CD4-positive, CD25-positive, alpha-beta regulatory T cell (primary cell): ENCODE results near the gene RAB11FIP4. TPM values are rescaled to one million over a fixed set of nuclear protein-coding genes. Genes with fewer than 3 reads are reported as not detected.
"Not testable (repeated sequence)": the region's sequence is repeated elsewhere in the genome, so short reads cannot be mapped to it uniquely, and the experiment has no call there.

Experiments used
- ATAC-seq, 2 donors: fragments of 150-1000 bp; cut with Tn5 transposase; one replicate each; pipeline ENCODE4 v1.10.0; 2021; ENCODE audit warnings: low read depth in 2 of 2, moderate number of reproducible peaks in 2 of 2, moderate library complexity in 1 of 2
- DNase-seq, 3 donors: peaks; one replicate each; pipeline versions ENCODE4 v3.0.0 to v3.0.0-alpha.2; 2012 to 2022; ENCODE audit warnings: mixed read lengths in 1 of 3
- H3K27ac ChIP-seq: one replicate; pipeline ENCODE4 v1.7.0; 2013; ENCODE audit warnings: mild to moderate bottlenecking, low read length; ENCODE audit not compliant: insufficient read depth, poor library complexity, severe bottlenecking
- H3K27me3 ChIP-seq: one replicate; pipeline ENCODE4 v1.7.0; 2013; ENCODE audit warnings: low read length; ENCODE audit not compliant: control insufficient read depth, insufficient read depth
- H3K36me3 ChIP-seq: one replicate; pipeline ENCODE4 v1.7.0; 2013; ENCODE audit warnings: mild to moderate bottlenecking, low read length, moderate library complexity; ENCODE audit not compliant: control insufficient read depth, insufficient read depth
- H3K4me1 ChIP-seq: 2 replicates; pipeline ENCODE4 v1.7.0; 2013; ENCODE audit warnings: mild to moderate bottlenecking, low read length; ENCODE audit not compliant: insufficient read depth, control insufficient read depth, poor library complexity, severe bottlenecking
- H3K4me3 ChIP-seq: one replicate; pipeline ENCODE4 v1.7.0; 2013; ENCODE audit warnings: low read depth, mild to moderate bottlenecking, low read length, moderate library complexity
- H3K9me3 ChIP-seq, 2 experiments: 1 replicate in 1 of 2; 2 replicates in 1 of 2; pipeline ENCODE4 v1.7.0; 2013; ENCODE audit warnings: low read length in 2 of 2, mild to moderate bottlenecking in 1 of 2, moderate library complexity in 1 of 2; ENCODE audit not compliant: control insufficient read depth in 2 of 2
- H3K27ac Mint-ChIP-seq, 3 donors: one replicate each; pipeline ENCODE4 v1.8.0; 2020 to 2022; ENCODE audit warnings: mild to moderate bottlenecking in 3 of 3, mixed read lengths in 3 of 3, moderate library complexity in 2 of 3
- H3K27me3 Mint-ChIP-seq: one replicate; pipeline ENCODE4 v1.8.0; 2022; ENCODE audit warnings: mild to moderate bottlenecking, mixed read lengths
- H3K36me3 Mint-ChIP-seq: one replicate; pipeline ENCODE4 v1.8.0; 2020; ENCODE audit warnings: mixed read lengths
- H3K4me1 Mint-ChIP-seq, 4 donors: one replicate each; pipeline ENCODE4 v1.8.0; 2020 to 2022; ENCODE audit warnings: mixed read lengths in 4 of 4, mild to moderate bottlenecking in 1 of 4
- H3K4me3 Mint-ChIP-seq, 4 donors: one replicate each; pipeline ENCODE4 v1.8.0; 2020 to 2022; ENCODE audit warnings: mild to moderate bottlenecking in 4 of 4, mixed read lengths in 4 of 4, moderate library complexity in 3 of 4
- H3K9me3 Mint-ChIP-seq, 7 donors: one replicate each; pipeline ENCODE4 v1.8.0; 2020 to 2022; ENCODE audit warnings: mixed read lengths in 7 of 7, mild to moderate bottlenecking in 3 of 7, moderate library complexity in 2 of 7
- polyA plus RNA-seq, 4 donors: library from polyadenylated mRNA; unstranded; fragments of 300-500 nt; fragmentation: Illumina TruSeq; gene quantifications; one replicate each; pipeline ENCODE4 v1.2.3, GENCODE V29; 2021
- total RNA-seq: library from RNA; stranded (reverse); gene quantifications from one replicate; pipeline ENCODE4 v1.2.3, GENCODE V29; 2022

Gene RAB11FIP4
- total and polyA plus RNA-seq, 5 donors from 2014 or later = 23.1 to 79.7 (median 23.6) TPM

DNA sequence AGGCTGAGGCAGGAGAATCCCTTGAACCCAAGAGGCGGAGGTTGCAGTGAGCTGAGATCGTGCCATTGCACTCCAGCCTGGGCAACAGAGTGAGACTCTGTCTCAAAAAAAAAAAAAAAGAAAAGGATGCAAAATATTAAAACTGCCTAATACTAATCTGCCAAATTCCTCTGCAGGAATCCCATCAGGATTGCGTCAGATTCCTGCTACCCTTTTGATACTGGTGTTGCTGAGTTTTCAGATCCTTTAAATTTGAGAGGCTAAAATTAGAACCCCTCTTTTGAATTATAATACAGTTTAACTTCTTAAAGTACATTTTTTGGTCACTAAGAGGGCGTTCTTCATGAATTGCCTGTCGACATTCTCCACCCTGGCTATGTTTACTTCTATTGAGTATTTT, 51.4 kb downstream of the RAB11FIP4 start:
- H3K4me3 ChIP-seq, DNase-seq, H3K36me3 Mint-ChIP-seq, H3K4me1 Mint-ChIP-seq, H3K9me3 Mint-ChIP-seq, H3K27ac ChIP-seq, H3K4me3 Mint-ChIP-seq, H3K9me3 ChIP-seq, H3K27me3 ChIP-seq, H3K36me3 ChIP-seq, H3K4me1 ChIP-seq, H3K27me3 Mint-ChIP-seq, H3K27ac Mint-ChIP-seq, ATAC-seq: not testable (repeated sequence)

DNA sequence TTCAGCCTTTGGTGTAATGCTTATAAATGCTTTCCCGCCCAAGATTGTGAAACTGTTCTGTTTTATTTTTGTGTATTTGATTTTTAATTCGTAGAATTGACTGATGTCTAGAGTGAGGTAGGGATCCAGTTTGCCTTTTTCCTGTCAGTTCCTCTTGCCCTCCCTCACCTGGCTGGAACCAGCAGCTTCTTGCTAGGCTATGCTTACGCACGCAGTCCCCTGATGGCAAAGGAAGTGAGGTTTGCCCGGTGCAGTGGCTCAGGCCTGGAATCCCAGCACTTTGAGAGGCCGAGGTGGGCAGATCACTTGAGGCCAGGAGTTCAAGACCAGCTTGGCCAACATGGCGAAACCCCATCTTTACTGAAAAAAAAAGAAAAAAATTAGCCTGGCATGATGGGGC, 51.9 kb downstream of the RAB11FIP4 start:
- H3K27me3 Mint-ChIP-seq = peaks cover 10% of the 10 kb centered on the region
- H3K4me1 Mint-ChIP-seq = no peaks in the 10 kb centered on the region
- Histone ChIP-seq H3K9me3 (no peaks in the 10 kb centered on the region), H3K27me3 (no peaks in the 10 kb centered on the region), H3K4me3 (no peak overlapping the region), H3K27ac (no peak overlapping the region), H3K4me1 (no peaks in the 10 kb centered on the region), H3K36me3 (no peaks in the 10 kb centered on the region)
- no peak overlapping the region for H3K27ac Mint-ChIP-seq
- DNase-seq = no peak
- no peak overlapping the region for H3K4me3 Mint-ChIP-seq
- no peak for ATAC-seq
- no peaks in the 10 kb centered on the region for H3K9me3 Mint-ChIP-seq
- no peaks in the 10 kb centered on the region for H3K36me3 Mint-ChIP-seq

DNA sequence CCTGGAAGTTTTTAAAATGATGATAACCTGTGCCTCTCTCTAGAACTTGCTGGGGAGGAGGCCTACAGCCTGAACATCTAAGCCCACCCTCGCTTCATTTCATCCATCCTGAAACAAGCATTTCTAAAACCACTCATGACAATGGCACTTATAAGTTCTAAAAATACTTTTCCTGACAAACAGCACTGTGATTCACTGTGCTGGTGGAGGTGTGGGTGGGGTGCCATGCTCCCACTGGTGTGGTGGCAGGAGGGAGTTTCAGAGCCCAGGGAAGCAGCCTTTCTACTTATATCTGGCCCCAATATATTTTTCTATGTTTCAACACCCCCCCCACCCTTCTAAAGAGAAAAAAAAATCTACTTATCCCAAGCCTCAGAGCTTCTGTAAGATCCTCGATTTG, 52.6 kb downstream of the RAB11FIP4 start:
- H3K9me3 Mint-ChIP-seq = no peaks in the 10 kb centered on the region
- DNase-seq = no peak
- no peaks in the 10 kb centered on the region for H3K36me3 Mint-ChIP-seq
- H3K4me3 Mint-ChIP-seq = no peak overlapping the region
- no peaks in the 10 kb centered on the region for H3K9me3 ChIP-seq
- no peaks in the 10 kb centered on the region for H3K36me3 ChIP-seq
- H3K4me1 ChIP-seq = no peaks in the 10 kb centered on the region
- ATAC-seq = no peak
- H3K4me1 Mint-ChIP-seq = no peaks in the 10 kb centered on the region
- no peak overlapping the region for H3K27ac Mint-ChIP-seq
- no peak overlapping the region for H3K4me3 ChIP-seq
- no peak overlapping the region for H3K27ac ChIP-seq
- peaks cover 10% of the 10 kb centered on the region for H3K27me3 Mint-ChIP-seq
- H3K27me3 ChIP-seq = no peaks in the 10 kb centered on the region

DNA sequence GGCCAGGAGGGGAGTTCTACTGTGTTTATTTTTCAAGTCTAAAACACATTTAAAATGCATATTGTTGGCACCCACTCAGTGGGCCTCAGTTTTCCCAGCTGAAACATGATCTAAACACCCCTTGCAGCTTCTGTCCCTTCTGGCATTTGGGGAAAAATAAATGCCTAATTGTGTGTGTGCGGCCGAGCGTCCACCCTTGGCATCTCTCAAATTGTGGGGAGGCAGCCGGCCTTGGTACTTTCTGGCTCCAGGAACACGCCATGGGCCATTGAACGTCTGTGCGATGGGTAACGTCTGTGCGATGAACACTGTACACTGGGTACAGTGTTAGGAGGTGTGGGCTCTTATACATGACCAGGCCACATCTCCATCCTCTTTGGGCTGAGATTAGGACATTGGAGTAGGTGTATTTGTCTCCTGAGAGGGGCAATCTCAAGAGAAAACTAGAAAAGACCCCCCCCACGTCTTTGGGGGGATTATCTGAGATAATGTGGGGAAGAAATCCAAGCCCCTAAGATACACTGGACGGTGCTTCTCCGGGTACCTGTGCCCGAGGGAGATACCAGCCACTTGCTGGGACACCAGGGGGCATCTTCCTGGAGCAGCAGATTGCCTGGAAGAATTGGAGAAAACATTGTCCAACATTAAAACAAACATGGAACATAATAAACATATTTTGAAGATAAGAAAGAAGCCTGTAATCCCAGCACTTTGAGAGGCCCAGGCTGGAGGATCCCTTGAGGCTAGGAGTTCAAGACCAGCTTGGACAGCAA, 54.9 kb downstream of the RAB11FIP4 start:
- H3K27ac Mint-ChIP-seq = no peak overlapping the region
- H3K36me3 Mint-ChIP-seq = no peaks in the 10 kb centered on the region

DNA sequence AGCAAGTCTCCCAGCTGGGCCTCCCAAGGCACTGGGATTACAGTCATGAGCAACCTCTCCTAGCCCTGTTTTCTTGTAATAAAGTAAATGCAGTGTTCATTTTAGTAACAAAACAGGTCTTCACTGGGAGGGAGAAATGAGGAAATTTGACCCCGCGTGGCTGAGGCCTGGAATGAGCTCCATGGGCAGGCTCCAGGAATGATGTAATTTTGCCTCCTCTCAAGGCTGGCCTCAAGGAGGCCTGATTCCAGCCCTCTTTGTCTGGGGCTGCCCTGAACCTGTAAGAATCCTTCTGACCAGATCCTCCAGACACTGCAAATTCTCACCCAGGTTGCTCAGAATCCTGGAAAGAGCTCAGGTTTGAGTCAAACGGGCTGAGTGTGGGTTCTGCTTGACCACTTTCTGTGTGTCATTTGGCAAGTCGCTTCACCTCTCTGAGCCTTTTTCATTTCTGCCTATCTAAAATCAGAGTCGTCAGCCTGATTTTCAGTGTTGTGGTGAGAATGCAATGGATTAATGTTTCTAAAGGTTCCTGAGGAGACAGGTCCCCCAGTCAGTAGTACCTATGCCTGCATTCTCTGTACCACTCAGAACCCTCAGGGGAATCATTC, 57.1 kb downstream of the RAB11FIP4 start:
- Histone ChIP-seq H3K9me3 (no peaks in the 10 kb centered on the region), H3K27me3 (no peaks in the 10 kb centered on the region), H3K4me1 (no peaks in the 10 kb centered on the region), H3K4me3 (no peak overlapping the region), H3K27ac (no peak overlapping the region), H3K36me3 (no peaks in the 10 kb centered on the region)
- DNase-seq (no peak), ATAC-seq (no peak)
- Mint-ChIP-seq H3K4me1 (no peaks in the 10 kb centered on the region), H3K36me3 (no peaks in the 10 kb centered on the region), H3K4me3 (no peak overlapping the region), H3K27ac (no peak overlapping the region), H3K9me3 (no peaks in the 10 kb centered on the region), H3K27me3 (peaks cover 5% of the 10 kb centered on the region)

More for the DNA sequence above, 54.9 kb downstream of the RAB11FIP4 start:
- ATAC-seq (no peak), DNase-seq (no peak)
- H3K9me3 Mint-ChIP-seq = no peaks in the 10 kb centered on the region
- H3K4me1 Mint-ChIP-seq = no peaks in the 10 kb centered on the region
- Histone ChIP-seq H3K36me3 (no peaks in the 10 kb centered on the region), H3K27me3 (no peaks in the 10 kb centered on the region), H3K4me1 (no peaks in the 10 kb centered on the region), H3K4me3 (no peak overlapping the region), H3K27ac (no peak overlapping the region), H3K9me3 (no peaks in the 10 kb centered on the region)
- peaks cover 10% of the 10 kb centered on the region for H3K27me3 Mint-ChIP-seq
- H3K4me3 Mint-ChIP-seq = no peak overlapping the region

DNA sequence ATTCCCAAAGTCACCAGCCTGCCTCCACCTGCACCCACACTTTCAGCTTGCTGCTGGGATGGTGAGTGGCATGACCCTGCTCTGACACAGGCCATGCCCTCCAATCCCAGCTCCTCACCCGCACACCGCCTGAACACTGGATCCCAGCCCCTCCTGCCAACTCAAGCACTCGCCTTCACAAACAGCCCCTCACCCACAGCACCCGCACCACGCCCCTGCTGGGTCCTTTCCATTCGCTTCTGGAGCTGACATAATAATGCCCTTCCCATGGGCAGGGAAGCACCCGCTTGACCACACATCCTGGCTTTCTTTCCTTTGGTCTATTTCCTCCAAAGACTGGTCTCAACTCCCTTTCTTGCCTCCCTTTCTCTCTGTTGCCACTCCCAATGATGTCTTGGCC, 57.6 kb downstream of the RAB11FIP4 start:
- no peaks in the 10 kb centered on the region for H3K9me3 Mint-ChIP-seq
- no peak overlapping the region for H3K27ac ChIP-seq
- no peak for DNase-seq
- H3K36me3 Mint-ChIP-seq = no peaks in the 10 kb centered on the region
- H3K9me3 ChIP-seq = no peaks in the 10 kb centered on the region
- no peak overlapping the region for H3K27ac Mint-ChIP-seq
- no peak overlapping the region for H3K4me3 Mint-ChIP-seq
- peaks cover 5% of the 10 kb centered on the region for H3K27me3 Mint-ChIP-seq
- H3K4me3 ChIP-seq = no peak overlapping the region
- ATAC-seq = no peak
- H3K4me1 Mint-ChIP-seq = no peaks in the 10 kb centered on the region
- no peaks in the 10 kb centered on the region for H3K27me3 ChIP-seq
- H3K4me1 ChIP-seq = no peaks in the 10 kb centered on the region
- H3K36me3 ChIP-seq = no peaks in the 10 kb centered on the region

DNA sequence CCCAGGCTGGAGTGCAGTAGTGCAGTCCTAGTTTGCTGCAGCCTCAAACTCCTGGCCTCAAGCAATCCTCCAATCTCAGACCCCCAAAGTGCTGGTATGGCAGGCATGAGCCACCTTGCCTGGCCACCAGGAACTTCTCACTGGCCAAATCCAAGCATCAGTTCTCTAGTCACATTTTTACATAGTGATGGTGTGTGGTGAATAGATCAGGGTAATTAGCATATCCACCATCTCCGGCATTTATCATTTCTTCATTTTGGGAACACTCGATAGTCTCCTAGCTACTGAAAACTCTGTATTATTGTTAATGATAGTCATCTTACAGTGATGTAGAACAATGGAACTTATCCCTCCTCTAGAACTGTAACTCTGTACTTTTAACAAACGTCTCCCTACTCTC, 58.3 kb downstream of the RAB11FIP4 start:
- peaks cover 1% of the 10 kb centered on the region for H3K27me3 Mint-ChIP-seq
- Histone ChIP-seq H3K36me3 (no peaks in the 10 kb centered on the region), H3K27me3 (no peaks in the 10 kb centered on the region), H3K4me3 (no peak overlapping the region), H3K9me3 (no peaks in the 10 kb centered on the region), H3K27ac (no peak overlapping the region), H3K4me1 (no peaks in the 10 kb centered on the region)
- no peak for ATAC-seq
- H3K4me1 Mint-ChIP-seq = no peaks in the 10 kb centered on the region
- no peak overlapping the region for H3K27ac Mint-ChIP-seq
- no peak for DNase-seq
- H3K9me3 Mint-ChIP-seq = no peaks in the 10 kb centered on the region
- H3K36me3 Mint-ChIP-seq = no peaks in the 10 kb centered on the region
- no peak overlapping the region for H3K4me3 Mint-ChIP-seq

DNA sequence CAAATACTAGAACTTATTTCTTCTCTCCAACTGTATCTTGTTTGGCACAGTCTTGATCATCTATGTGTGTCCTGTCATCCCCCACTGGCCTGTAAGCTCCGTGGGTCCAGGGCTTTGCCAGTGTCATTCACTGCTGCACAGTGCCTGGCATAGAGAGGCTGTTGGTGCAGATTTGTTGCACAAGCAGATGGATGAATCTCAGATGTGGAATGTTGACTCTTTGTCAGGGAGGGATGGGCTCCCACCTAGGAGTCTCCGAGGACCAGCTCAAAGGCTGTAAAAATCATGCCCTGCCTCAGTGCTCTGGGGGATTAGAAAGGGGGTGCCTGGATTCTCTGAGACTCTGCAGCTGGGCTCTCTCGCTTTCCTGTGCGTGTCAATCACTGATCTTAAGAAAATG, 60.6 kb downstream of the RAB11FIP4 start:
- H3K27ac ChIP-seq = no peak overlapping the region
- Mint-ChIP-seq H3K4me1 (peaks cover 0 to 2% (median 0%) of the 10 kb centered on the region in 4 donors), H3K4me3 (no peak overlapping the region), H3K9me3 (no peaks in the 10 kb centered on the region), H3K27ac (no peak overlapping the region), H3K36me3 (no peaks in the 10 kb centered on the region), H3K27me3 (no peaks in the 10 kb centered on the region)
- H3K4me3 ChIP-seq = no peak overlapping the region
- DNase-seq = no peak
- no peaks in the 10 kb centered on the region for H3K36me3 ChIP-seq
- H3K4me1 ChIP-seq = no peaks in the 10 kb centered on the region
- no peak for ATAC-seq
- no peaks in the 10 kb centered on the region for H3K9me3 ChIP-seq
- H3K27me3 ChIP-seq = no peaks in the 10 kb centered on the region
